ENCODE measurements around the gene SMIM41.

DNA sequence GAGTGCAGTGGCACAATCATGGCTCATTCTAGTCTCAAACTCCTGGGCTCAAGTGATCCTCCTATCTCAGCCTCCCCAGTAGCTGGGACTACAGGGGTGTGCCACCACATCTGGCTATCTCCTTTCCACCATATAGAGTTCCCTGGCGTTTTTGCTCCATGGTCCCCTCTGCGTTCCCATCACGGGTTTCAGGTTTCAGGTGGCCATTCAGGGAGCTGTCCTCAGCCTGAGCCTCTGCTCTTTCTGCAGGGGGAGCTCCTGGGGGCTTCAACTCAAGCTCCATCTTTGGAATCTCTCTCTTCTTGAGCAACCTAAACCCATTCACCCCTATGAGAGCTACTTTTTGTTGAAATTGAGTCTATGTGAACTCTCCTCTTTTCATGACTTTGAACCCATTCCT is 11.6 kb downstream of the SMIM41 start:
- TF ChIP-seq GATA2 (IDR thresholded peaks at IDR 0.05; ENCODE audit: low read depth, low read length), result no peak
- no peak for TF ChIP-seq GATA3 (IDR thresholded peaks at IDR 0.05; ENCODE audit: low read depth, low read length)
